HepG2 (cell line): ENCODE results near the gene C1RL. TPM values are rescaled to one million over a fixed set of nuclear protein-coding genes. Genes with fewer than 3 reads are reported as not detected.

ENCODE experiments used
- ADNP ChIP-seq: sonication (generic); formaldehyde crosslinking; IDR thresholded peaks from 2 replicates; pipeline ENCODE4 v1.4.0; 2020; ENCODE audit warnings: missing genetic modification reagents
- ARID2 ChIP-seq: sonication (generic); formaldehyde crosslinking; IDR thresholded peaks from 2 replicates; pipeline ENCODE4 v1.8.1; 2022; ENCODE audit warnings: mild to moderate bottlenecking, missing genetic modification reagents, borderline replicate concordance
- CHD4 ChIP-seq: fragments of 200-600 bp; sonication (generic); IDR thresholded peaks from 2 replicates; pipeline ENCODE4 v1.7.0; 2017; ENCODE audit warnings: mild to moderate bottlenecking, low read length, borderline replicate concordance
- EED ChIP-seq: sonication (generic); formaldehyde crosslinking; IDR thresholded peaks from 2 replicates; pipeline ENCODE4 v1.5.0; 2020; ENCODE audit warnings: mild to moderate bottlenecking, missing genetic modification reagents
- ISL2 ChIP-seq: sonication (generic); formaldehyde crosslinking; IDR thresholded peaks from 2 replicates; pipeline ENCODE4 v1.5.0; 2020; ENCODE audit warnings: missing genetic modification reagents
- KDM1A ChIP-seq: IDR thresholded peaks from 2 replicates; pipeline ENCODE4 v1.6.1; 2016; ENCODE audit warnings: missing compliant biosample characterization
- KLF12 ChIP-seq: sonication (generic); formaldehyde crosslinking; IDR thresholded peaks from 2 replicates; pipeline ENCODE4 v1.4.0; 2020; ENCODE audit warnings: missing genetic modification reagents, borderline replicate concordance
- MAFK ChIP-seq, 2 experiments: IDR thresholded peaks in 1 of 2; conservative IDR thresholded peaks in 1 of 2; 2 replicates each; pipeline ENCODE4 v1.6.1; 2011; ENCODE audit warnings: improper control_type of control experiment in 2 of 2, low read length in 2 of 2
- RNF2 ChIP-seq: fragments of 450-650 bp; conservative IDR thresholded peaks from 2 replicates; pipeline ENCODE4 v1.6.1; 2016; ENCODE audit warnings: low read depth
- TBL1XR1 ChIP-seq: fragments of 150-350 bp; IDR thresholded peaks from 2 replicates; pipeline ENCODE4 v1.6.1; 2014; ENCODE audit warnings: borderline replicate concordance, low read length; ENCODE audit not compliant: partially characterized antibody
- TMF1 ChIP-seq: sonication (generic); formaldehyde crosslinking; IDR thresholded peaks from 2 replicates; pipeline ENCODE4 v1.8.1; 2022; ENCODE audit warnings: low read depth, missing genetic modification reagents
- U2AF1 ChIP-seq: fragments of 200-400 bp; formaldehyde crosslinking; optimal IDR thresholded peaks from 2 replicates; pipeline ENCODE3; 2017; ENCODE audit warnings: mild to moderate bottlenecking, low read depth, low read length
- YEATS4 ChIP-seq: sonication (generic); formaldehyde crosslinking; IDR thresholded peaks from 2 replicates; pipeline ENCODE4 v1.4.0; 2020; ENCODE audit warnings: missing genetic modification reagents, borderline replicate concordance
- ZBTB25 ChIP-seq: IDR thresholded peaks from 2 replicates; pipeline ENCODE4 v1.6.1; 2018; ENCODE audit warnings: missing genetic modification reagents
- ZFP37 ChIP-seq: sonication (generic); formaldehyde crosslinking; IDR thresholded peaks from 2 replicates; pipeline ENCODE4 v1.4.0; 2020; ENCODE audit warnings: missing genetic modification reagents, borderline replicate concordance
- ZNF20 ChIP-seq: sonication (generic); formaldehyde crosslinking; IDR thresholded peaks from 2 replicates; pipeline ENCODE4 v1.4.0; 2020; ENCODE audit warnings: mild to moderate bottlenecking, moderate library complexity, missing genetic modification reagents
- ZNF230 ChIP-seq: sonication (generic); formaldehyde crosslinking; IDR thresholded peaks from 2 replicates; pipeline ENCODE4 v1.4.0; 2020; ENCODE audit warnings: mild to moderate bottlenecking, missing genetic modification reagents
- ZNF256 ChIP-seq: sonication (generic); formaldehyde crosslinking; conservative IDR thresholded peaks from 2 replicates; pipeline ENCODE4 v1.4.0; 2020; ENCODE audit warnings: missing genetic modification reagents
- ZNF275 ChIP-seq: sonication (generic); formaldehyde crosslinking; IDR thresholded peaks from 2 replicates; pipeline ENCODE4 v1.8.0; 2022; ENCODE audit warnings: missing genetic modification reagents, mild to moderate bottlenecking, inconsistent platforms, borderline replicate concordance
- ZNF280B ChIP-seq: sonication (generic); formaldehyde crosslinking; IDR thresholded peaks from 2 replicates; pipeline ENCODE4 v1.5.0; 2020; ENCODE audit warnings: missing genetic modification reagents, mild to moderate bottlenecking, borderline replicate concordance
- ZNF281 ChIP-seq: sonication (generic); formaldehyde crosslinking; IDR thresholded peaks from 2 replicates; pipeline ENCODE4 v1.4.0; 2020; ENCODE audit warnings: missing genetic modification reagents, borderline replicate concordance
- ZNF282 ChIP-seq: fragments of 450-650 bp; IDR thresholded peaks from 2 replicates; pipeline ENCODE4 v1.6.1; 2018; ENCODE audit not compliant: partially characterized antibody
- ZNF431 ChIP-seq: sonication (generic); formaldehyde crosslinking; IDR thresholded peaks from 2 replicates; pipeline ENCODE4 v1.9.0; 2022; ENCODE audit warnings: missing genetic modification reagents, low read depth, mild to moderate bottlenecking, borderline replicate concordance
- ZNF441 ChIP-seq: sonication (generic); formaldehyde crosslinking; IDR thresholded peaks from 2 replicates; pipeline ENCODE4 v1.7.0; 2021; ENCODE audit warnings: missing genetic modification reagents, borderline replicate concordance
- ZSCAN12 ChIP-seq: sonication (generic); formaldehyde crosslinking; IDR thresholded peaks from 2 replicates; pipeline ENCODE4 v1.9.0; 2021; ENCODE audit warnings: mild to moderate bottlenecking, missing genetic modification reagents
- polyA plus RNA-seq, 8 experiments: library from polyadenylated mRNA; depleted of rRNA in 3 of 8; stranded (reverse) in 7 of 8; unstranded in 1 of 8; fragments of >200 nt; fragmentation: Illumina TruSeq in 4 of 8; extraction: Trizol in 4 of 8; gene quantifications; 2 replicates each; pipeline versions ENCODE4 v1.2.1 to v1.2.3, GENCODE V29; 2011 to 2016; ENCODE audit warnings: low read depth in 4 of 8, missing spikeins in 1 of 8, mixed read lengths in 1 of 8; ENCODE audit not compliant: insufficient read depth in 1 of 8
- total RNA-seq, 5 experiments: library from RNA; depleted of rRNA; stranded (reverse); fragments of >200 nt; fragmentation: Illumina TruSeq; extraction: Trizol; gene quantifications; 2 replicates each; pipeline ENCODE4 v1.2.3, GENCODE V29; 2016; ENCODE audit warnings: low read depth in 1 of 5

Gene C1RL
- total and polyA plus RNA-seq, 2 of the 13 experiments (the other 11 are each of a cell fraction or from before 2014, with no cell fraction given): 28.9 to 53.1 TPM

GRCh38 chr12:7060353-7060954 is 48.6 kb downstream of the C1RL start, which contains the start of gene C1S (continued):
- peak; percentile 86; the same call in 1 of the 2 replicates for TF ChIP-seq ZNF281
- no peak for TF ChIP-seq ZNF275
- TF ChIP-seq ZNF20 (CRISPR knock-in tag): no peak
- TF ChIP-seq CHD4: no peak
- TF ChIP-seq RNF2: no peak; the same call in 1 of the 2 replicates
- no peak for TF ChIP-seq ARID2 (CRISPR knock-in tag)
- peak; percentile 50 for TF ChIP-seq TBL1XR1
- no peak for TF ChIP-seq ZBTB25 (CRISPR knock-in tag)
- no peak for TF ChIP-seq U2AF1
- TF ChIP-seq EED (CRISPR knock-in tag): no peak
- TF ChIP-seq ADNP (CRISPR knock-in tag): no peak
- no peak for TF ChIP-seq ZNF280B (CRISPR knock-in tag)
- no peak for TF ChIP-seq ZNF256 (CRISPR knock-in tag)
- TF ChIP-seq ZFP37: 0 out of 2 replicates have a peak, but pooled peaks have one; percentile 37
- no peak for TF ChIP-seq YEATS4 (CRISPR knock-in tag)
- TF ChIP-seq ZNF282: no peak
- TF ChIP-seq ZNF431 (CRISPR knock-in tag): no peak
- TF ChIP-seq ZNF230: no peak
- TF ChIP-seq TMF1: no peak
- no peak for TF ChIP-seq ZNF441 (CRISPR knock-in tag)
- TF ChIP-seq ISL2: peak; percentile 61; the same call in 1 of the 2 replicates
- TF ChIP-seq KLF12 (CRISPR knock-in tag): no peak
- peak; percentile 49 to 66 for TF ChIP-seq MAFK (conservative IDR thresholded peaks at IDR 0.05 in 1 of 2, IDR thresholded peaks at IDR 0.05 in 1 of 2; ENCODE audit: low read length in 2 of 2)
- TF ChIP-seq ZSCAN12 (CRISPR knock-in tag): no peak
- TF ChIP-seq KDM1A (CRISPR knock-in tag): no peak
